ENCODE results near the gene ZFYVE16. TPM values are rescaled to one million over a fixed set of nuclear protein-coding genes. Genes with fewer than 3 reads are reported as not detected.
A peak's percentile ranks its signal among the peaks of the same experiment; 100 is the strongest.
"Not testable (repeated sequence)": the region's sequence is repeated elsewhere in the genome, so short reads cannot be mapped to it uniquely, and the experiment has no call there.

ZFYVE16 gene
- total and polyA plus RNA-seq, 5 donors = 20.1 to 50.9 (median 45.9) TPM

GRCh38 chr5:80487829-80488721, 80.2 kb downstream of the ZFYVE16 start, which contains the start of gene FAM151B:
Gene FAM151B (plus strand): TSS chr5:80488100. CDS start chr5:80488124, 24 bp downstream.
- H3K4me3 ChIP-seq (ENCODE audit: low read length) = peak within 1 kb of the TSS; percentile 73
- no peaks in the 10 kb centered on the region for H3K4me1 ChIP-seq (ENCODE audit: control insufficient read depth, insufficient read depth, low read length)
- peak within 1 kb of the TSS; percentile 37 for H3K27ac ChIP-seq (ENCODE audit: low read length)
- DNase-seq (peak; percentile 81 to 93 (median 92)), ATAC-seq (peak; percentile 95 to 96)
- under 1% methylated on average over 85 of the region's 85 CpGs for WGBS
- no peaks in the 10 kb centered on the region for H3K9me3 ChIP-seq (ENCODE audit: control insufficient read depth, low read length)
- H3K27me3 ChIP-seq (ENCODE audit: control insufficient read depth, insufficient read depth) = no peaks in the 10 kb centered on the region
- intact Hi-C loops (cut with DNase I) = loop anchor here in 2 of 4 donors (5.0 to 10.0 kb wide), 2 partner anchors 184 to 187 kb away; no protein-coding TSS in a partner anchor

GRCh38 chr5:80491296-80491695, 83.4 kb downstream of the ZFYVE16 start:
- Histone ChIP-seq H3K4me3 (ENCODE audit: low read length) (no peak overlapping the region), H3K9me3 (ENCODE audit: control insufficient read depth, low read length) (no peaks in the 10 kb centered on the region), H3K27ac (ENCODE audit: low read length) (no peak overlapping the region), H3K4me1 (ENCODE audit: control insufficient read depth, insufficient read depth, low read length) (no peaks in the 10 kb centered on the region), H3K27me3 (ENCODE audit: control insufficient read depth, insufficient read depth) (no peaks in the 10 kb centered on the region)
- no peak for ATAC-seq
- 95% methylated on average over 3 of the region's 3 CpGs for WGBS
- no peak for DNase-seq
- intact Hi-C loops (cut with DNase I) = no loop called here

GRCh38 chr5:80492741-80493140, 84.9 kb downstream of the ZFYVE16 start:
- WGBS = 95% methylated on average over 3 of the region's 3 CpGs
- H3K4me3 ChIP-seq (ENCODE audit: low read length) = no peak overlapping the region
- H3K27ac ChIP-seq (ENCODE audit: low read length) = no peak overlapping the region
- ATAC-seq = no peak
- H3K9me3 ChIP-seq (ENCODE audit: control insufficient read depth, low read length) = no peaks in the 10 kb centered on the region
- intact Hi-C loops (cut with DNase I) = no loop called here
- no peak for DNase-seq
- no peaks in the 10 kb centered on the region for H3K27me3 ChIP-seq (ENCODE audit: control insufficient read depth, insufficient read depth)
- H3K4me1 ChIP-seq (ENCODE audit: control insufficient read depth, insufficient read depth, low read length) = no peaks in the 10 kb centered on the region

- DNase-seq; intact Hi-C loops (cut with DNase I); H3K27ac ChIP-seq (ENCODE audit: low read length); H3K4me3 ChIP-seq (ENCODE audit: low read length); ATAC-seq; H3K27me3 ChIP-seq (ENCODE audit: control insufficient read depth, insufficient read depth); H3K4me1 ChIP-seq (ENCODE audit: control insufficient read depth, insufficient read depth, low read length); H3K9me3 ChIP-seq (ENCODE audit: control insufficient read depth, low read length): not testable (repeated sequence)
- WGBS = 80% methylated on average over 7 of the region's 7 CpGs
These were observed 85.6 kb downstream of the ZFYVE16 start for GRCh38 chr5:80493443-80493842.

- intact Hi-C loops (cut with DNase I) = no loop called here
- Histone ChIP-seq H3K4me3 (ENCODE audit: low read length) (no peak overlapping the region), H3K9me3 (ENCODE audit: control insufficient read depth, low read length) (no peaks in the 10 kb centered on the region), H3K27ac (ENCODE audit: low read length) (no peak overlapping the region), H3K27me3 (ENCODE audit: control insufficient read depth, insufficient read depth) (no peaks in the 10 kb centered on the region), H3K4me1 (ENCODE audit: control insufficient read depth, insufficient read depth, low read length) (no peaks in the 10 kb centered on the region)
- ATAC-seq (no peak), DNase-seq (no peak)
- WGBS = 94% methylated on average over 2 of the region's 2 CpGs
These were observed 88.0 kb downstream of the ZFYVE16 start for GRCh38 chr5:80495891-80496290.

- ATAC-seq (no peak), DNase-seq (no peak)
- Histone ChIP-seq H3K4me1 (ENCODE audit: control insufficient read depth, insufficient read depth, low read length) (no peaks in the 10 kb centered on the region), H3K27ac (ENCODE audit: low read length) (no peak overlapping the region), H3K9me3 (ENCODE audit: control insufficient read depth, low read length) (no peaks in the 10 kb centered on the region), H3K27me3 (ENCODE audit: control insufficient read depth, insufficient read depth) (no peaks in the 10 kb centered on the region), H3K4me3 (ENCODE audit: low read length) (no peak overlapping the region)
- 88% methylated on average over 2 of the region's 2 CpGs for whole genome bisulfite sequencing
- intact Hi-C loops (cut with DNase I) = no loop called here
These were observed 94.9 kb downstream of the ZFYVE16 start for GRCh38 chr5:80502800-80503199.

GRCh38 chr5:80503641-80504040, 95.8 kb downstream of the ZFYVE16 start:
- WGBS = 69% methylated on average over 1 of the region's 1 CpG
- intact Hi-C loops (cut with DNase I) = no loop called here
- Histone ChIP-seq H3K27me3 (ENCODE audit: control insufficient read depth, insufficient read depth) (no peaks in the 10 kb centered on the region), H3K4me1 (ENCODE audit: control insufficient read depth, insufficient read depth, low read length) (no peaks in the 10 kb centered on the region), H3K27ac (ENCODE audit: low read length) (no peak overlapping the region), H3K9me3 (ENCODE audit: control insufficient read depth, low read length) (no peaks in the 10 kb centered on the region), H3K4me3 (ENCODE audit: low read length) (no peak overlapping the region)
- no peak for ATAC-seq
- DNase-seq = no peak

GRCh38 chr5:80504833-80505232, 97.0 kb downstream of the ZFYVE16 start:
- intact Hi-C loops (cut with DNase I) = no loop called here
- no peak overlapping the region for H3K4me3 ChIP-seq (ENCODE audit: low read length)
- H3K9me3 ChIP-seq (ENCODE audit: control insufficient read depth, low read length) = no peaks in the 10 kb centered on the region
- 83% methylated on average over 1 of the region's 1 CpG for WGBS
- ATAC-seq (no peak), DNase-seq (no peak)
- no peaks in the 10 kb centered on the region for H3K4me1 ChIP-seq (ENCODE audit: control insufficient read depth, insufficient read depth, low read length)
- H3K27me3 ChIP-seq (ENCODE audit: control insufficient read depth, insufficient read depth) = no peaks in the 10 kb centered on the region
- no peak overlapping the region for H3K27ac ChIP-seq (ENCODE audit: low read length)

- intact Hi-C loops (cut with DNase I) = no loop called here
- no peaks in the 10 kb centered on the region for H3K4me1 ChIP-seq (ENCODE audit: control insufficient read depth, insufficient read depth, low read length)
- no peak overlapping the region for H3K27ac ChIP-seq (ENCODE audit: low read length)
- WGBS = 94% methylated on average over 3 of the region's 3 CpGs
- DNase-seq (no peak), ATAC-seq (no peak)
- no peaks in the 10 kb centered on the region for H3K27me3 ChIP-seq (ENCODE audit: control insufficient read depth, insufficient read depth)
- H3K4me3 ChIP-seq (ENCODE audit: low read length) = no peak overlapping the region
- no peaks in the 10 kb centered on the region for H3K9me3 ChIP-seq (ENCODE audit: control insufficient read depth, low read length)
These were observed 99.8 kb downstream of the ZFYVE16 start for GRCh38 chr5:80507663-80508062.

- DNase-seq = no peak
- no peak overlapping the region for H3K4me3 ChIP-seq (ENCODE audit: low read length)
- no peaks in the 10 kb centered on the region for H3K27me3 ChIP-seq (ENCODE audit: control insufficient read depth, insufficient read depth)
- H3K27ac ChIP-seq (ENCODE audit: low read length) = no peak overlapping the region
- H3K4me1 ChIP-seq (ENCODE audit: control insufficient read depth, insufficient read depth, low read length) = no peaks in the 10 kb centered on the region
- 90% methylated on average over 6 of the region's 6 CpGs for WGBS
- no peaks in the 10 kb centered on the region for H3K9me3 ChIP-seq (ENCODE audit: control insufficient read depth, low read length)
- intact Hi-C loops (cut with DNase I) = no loop called here
- ATAC-seq = no peak
These were observed 101.0 kb downstream of the ZFYVE16 start for GRCh38 chr5:80508844-80509243.

GRCh38 chr5:80509362-80509761, 101.5 kb downstream of the ZFYVE16 start:
- 78% methylated on average over 4 of the region's 4 CpGs for WGBS
- no peak for ATAC-seq

More at GRCh38 chr5:80509362-80509761, 101.5 kb downstream of the ZFYVE16 start:
- Histone ChIP-seq H3K4me3 (ENCODE audit: low read length) (no peak overlapping the region), H3K9me3 (ENCODE audit: control insufficient read depth, low read length) (no peaks in the 10 kb centered on the region), H3K27ac (ENCODE audit: low read length) (no peak overlapping the region), H3K27me3 (ENCODE audit: control insufficient read depth, insufficient read depth) (no peaks in the 10 kb centered on the region), H3K4me1 (ENCODE audit: control insufficient read depth, insufficient read depth, low read length) (no peaks in the 10 kb centered on the region)
- no peak for DNase-seq
- intact Hi-C loops (cut with DNase I) = no loop called here
